ENCODE data around the gene ROBO1. TPM values are rescaled to one million over a fixed set of nuclear protein-coding genes. Genes with fewer than 3 reads are reported as not detected.

ROBO1 gene
- total and polyA plus RNA-seq, 2 of the 13 experiments (the other 11 are each of a cell fraction or from before 2014, with no cell fraction given): 52.2 to 71.0 TPM

GRCh38 chr3:78912259-78912658 is 855.5 kb downstream of the ROBO1 start:
- CTCF ChIA-PET (ENCODE audit: low intra/inter-chr PET ratio, low total read pairs): no interaction called here
- no peak for FAIRE-seq

More at GRCh38 chr3:78912259-78912658, 855.5 kb downstream of the ROBO1 start:
- POLR2A ChIA-PET: no interaction called here
- Histone ChIP-seq H3K79me2 (ENCODE audit: insufficient read depth, low read length) (peaks cover 57% of the 10 kb centered on the region), H3K9me3 (ENCODE audit: low read length) (no peaks in the 10 kb centered on the region), H3K27me3 (ENCODE audit: control insufficient read depth in 1 of 2, insufficient read depth in 2 of 2, low read length in 2 of 2) (no peaks in the 10 kb centered on the region; a peak in 1 of 5 replicates), H4K20me1 (ENCODE audit: insufficient read depth, low read length) (no peaks in the 10 kb centered on the region; the same call in none of the 2 replicates), H2AFZ (ENCODE audit: low read length) (no peak overlapping the region), H3K4me1 (ENCODE audit: insufficient read depth, low read length) (peaks cover 21% of the 10 kb centered on the region), H3K4me3 (replicated peaks in 1 of 3; ENCODE audit: insufficient read depth in 1 of 3, low read depth in 2 of 3, low read length in 3 of 3) (no peak overlapping the region), H3K4me2 (ENCODE audit: low read depth, low read length) (no peak overlapping the region), H3K9ac (ENCODE audit: insufficient read depth, low read depth, low read length) (no peak overlapping the region), H3K27ac (ENCODE audit: extremely low read length, insufficient read depth, low read length) (no peak overlapping the region), H3K36me3 (replicated peaks in 1 of 2; ENCODE audit: control insufficient read depth in 1 of 2, insufficient read depth in 2 of 2, low read length in 2 of 2) (no peaks in the 10 kb centered on the region)
- 98% methylated on average over 5 of the region's 5 CpGs for whole genome bisulfite sequencing (ENCODE audit: low lambda C conversion rate)
- no TSS peak for BruUV-seq (replicated peaks)
- in situ Hi-C loops (cut with HindIII; ENCODE audit: extremely low pct_ligation_motif_present, low pct_unique_long_range_greater_than_20kb) (no loop called here), intact Hi-C loops (cut with micrococcal nuclease; ENCODE audit: unreplicated experiment) (no loop called here)
- DNase-seq (ENCODE audit: low spot score) (no peak), ATAC-seq (no peak)
- no peak for TF ChIP-seq NFE2 (CRISPR knock-in tag; IDR thresholded peaks at IDR 0.05)
- TF ChIP-seq UBTF (CRISPR knock-in tag; IDR thresholded peaks at IDR 0.05): no peak
- no peak for TF ChIP-seq ESRRA (CRISPR knock-in tag; IDR thresholded peaks at IDR 0.05; ENCODE audit: low read depth)
- no peak for TF ChIP-seq ZNF33A (CRISPR knock-in tag; IDR thresholded peaks at IDR 0.05; ENCODE audit: borderline replicate concordance)
- TF ChIP-seq FOXA1 (IDR thresholded peaks at IDR 0.05): no peak
- TF ChIP-seq FOXA1 (CRISPR knock-in tag; IDR thresholded peaks at IDR 0.05): no peak
- no peak for TF ChIP-seq THAP11 (CRISPR knock-in tag; IDR thresholded peaks at IDR 0.05)
- no peak for TF ChIP-seq CERS6 (CRISPR knock-in tag; IDR thresholded peaks at IDR 0.05)
- no peak for TF ChIP-seq ATF3 (CRISPR knock-in tag; IDR thresholded peaks at IDR 0.05)
- TF ChIP-seq FOXJ3 (CRISPR knock-in tag; IDR thresholded peaks at IDR 0.05; ENCODE audit: borderline replicate concordance): no peak
- no peak for TF ChIP-seq HOXA7 (CRISPR knock-in tag; IDR thresholded peaks at IDR 0.05)
- no peak for TF ChIP-seq ZNF746 (CRISPR knock-in tag; IDR thresholded peaks at IDR 0.05)
- TF ChIP-seq GTF3A (CRISPR knock-in tag; conservative IDR thresholded peaks at IDR 0.05): no peak
- TF ChIP-seq TERF1 (CRISPR knock-in tag; IDR thresholded peaks at IDR 0.05): no peak
